GM19452 (cell line): ENCODE measurements around the gene RHOA.
"Not testable (repeated sequence)": the region's sequence is repeated elsewhere in the genome, so short reads cannot be mapped to it uniquely, and the experiment has no call there.

Experiments used
- ATAC-seq: cut with Tn5 transposase; IDR thresholded peaks from one replicate; pipeline ENCODE4 v1.9.1; 2021; ENCODE audit not compliant: unreplicated experiment

Gene RHOA

GRCh38 chr3:49412632-49413337, 1.0 kb upstream of the RHOA start:
- ATAC-seq: no peak

- ATAC-seq: peak; percentile 28
Observed at GRCh38 chr3:49411535-49411967, 225 bp downstream of the RHOA start.

- ATAC-seq: no peak
Observed at GRCh38 chr3:49410846-49411534, 786 bp downstream of the RHOA start.

- ATAC-seq: no peak
Observed at GRCh38 chr3:49410066-49410845, 1.5 kb downstream of the RHOA start.

- no peak for ATAC-seq
Observed at GRCh38 chr3:49406571-49407565, 4.9 kb downstream of the RHOA start.

- not testable (repeated sequence) for ATAC-seq
Observed at GRCh38 chr3:49405570-49405969, 6.2 kb downstream of the RHOA start.

- ATAC-seq: no peak
Observed at GRCh38 chr3:49403891-49404290, 7.9 kb downstream of the RHOA start.

GRCh38 chr3:49401766-49402165, 10.0 kb downstream of the RHOA start:
- ATAC-seq: no peak

GRCh38 chr3:49399461-49399860, 12.3 kb downstream of the RHOA start:
- no peak for ATAC-seq

- no peak for ATAC-seq
Observed at GRCh38 chr3:49397470-49397869, 14.3 kb downstream of the RHOA start.

- not testable (repeated sequence) for ATAC-seq
Observed at GRCh38 chr3:49391310-49391709, 20.5 kb downstream of the RHOA start.

GRCh38 chr3:49389297-49389696, 22.5 kb downstream of the RHOA start:
- ATAC-seq: no peak

GRCh38 chr3:49388289-49388820, 23.4 kb downstream of the RHOA start:
- no peak for ATAC-seq

GRCh38 chr3:49387721-49388120, 24.1 kb downstream of the RHOA start:
- no peak for ATAC-seq

GRCh38 chr3:49386056-49386756, 25.6 kb downstream of the RHOA start:
- ATAC-seq: no peak

GRCh38 chr3:49385617-49386016, 26.2 kb downstream of the RHOA start:
- no peak for ATAC-seq

GRCh38 chr3:49383387-49383786, 28.4 kb downstream of the RHOA start:
- no peak for ATAC-seq

- no peak for ATAC-seq
Observed at GRCh38 chr3:49378249-49378895, 33.4 kb downstream of the RHOA start.

- no peak for ATAC-seq
Observed at GRCh38 chr3:49377483-49377882, 34.3 kb downstream of the RHOA start.
